A549 (cell line): Measurements from ENCODE around the gene SLC43A3. TPM values are rescaled to one million over a fixed set of nuclear protein-coding genes. Genes with fewer than 3 reads are reported as not detected.

Source experiments
- ATAC-seq, 2 experiments: fragments of 200-7000 bp in 1 of 2; fragments of >200 bp in 1 of 2; cut with Nextera tagmentation in 1 of 2; cut with Tn5 transposase in 1 of 2; 3 replicates each; pipeline versions ENCODE4 v1.8.0 to v1.9.1; 2018 to 2020; ENCODE audit warnings: mild to moderate bottlenecking in 1 of 2, moderate library complexity in 1 of 2
- CTCF ChIA-PET: fragments of 300-600 bp; sonication (Branson Sonifier 250); formaldehyde crosslinking; extraction: SDS; loops from one replicate; lab custom pipeline; 2021; ENCODE audit warnings: antibody characterized with exemption, inconsistent platforms; lab: Yijun Ruan, JAX
- POLR2A ChIA-PET: fragments of 350-600 bp; formaldehyde crosslinking; extraction: SDS; loops from one replicate; lab custom pipeline; 2021; ENCODE audit warnings: antibody characterized with exemption, inconsistent platforms; lab: Yijun Ruan, JAX
- DNase-seq, 2 experiments: peaks; one replicate each; pipeline versions ENCODE4 v3.0.0 to v3.0.0-alpha.2; 2011 to 2016; ENCODE audit warnings: low read depth in 1 of 2, low spot score in 1 of 2
- FAIRE-seq: peaks from 2 replicates; lab custom pipeline; 2011; peaks lifted over from hg19 to GRCh38; lab: Jason Lieb, UNC
- H3K27ac ChIP-seq, 2 experiments: fragments of >200 bp; sonication (Bioruptor Twin); formaldehyde crosslinking; 3 replicates each; pipeline ENCODE4 v1.5.1; 2016 to 2017
- H3K4me1 ChIP-seq: fragments of >200 bp; sonication (Bioruptor Twin); formaldehyde crosslinking; 3 replicates; pipeline ENCODE4 v1.6.1; 2016
- H3K4me2 ChIP-seq: fragments of >200 bp; sonication (Bioruptor Twin); formaldehyde crosslinking; 3 replicates; pipeline ENCODE4 v1.6.1; 2016
- H3K4me3 ChIP-seq: fragments of >200 bp; sonication (Bioruptor Twin); formaldehyde crosslinking; 3 replicates; pipeline ENCODE4 v1.5.1; 2016
- H3K9me3 ChIP-seq: fragments of >200 bp; sonication (Bioruptor Twin); formaldehyde crosslinking; 3 replicates; pipeline ENCODE4 v1.6.1; 2016
- CBX8 ChIP-seq: fragments of 200-600 bp; sonication (generic); IDR thresholded peaks from 2 replicates; pipeline ENCODE4 v1.6.1; 2016
- CHD2 ChIP-seq: fragments of 150-350 bp; IDR thresholded peaks from 2 replicates; pipeline ENCODE4 v1.6.1; 2014; ENCODE audit warnings: low read length; ENCODE audit not compliant: partially characterized antibody
- EP300 ChIP-seq, 2 experiments: fragments of >200 bp; sonication (Bioruptor Twin); formaldehyde crosslinking; IDR thresholded peaks; 2 replicates in 1 of 2; 3 replicates in 1 of 2; pipeline ENCODE4 v1.6.1; 2016 to 2017
- FOSL2 ChIP-seq, 2 experiments: fragments of 450-650 bp in 1 of 2; fragments of >200 bp in 1 of 2; sonication (Bioruptor Twin) in 1 of 2; formaldehyde crosslinking; IDR thresholded peaks; 2 replicates each; pipeline versions ENCODE4 v1.5.0 to v1.6.1; 2016 to 2020; ENCODE audit warnings: mild to moderate bottlenecking in 1 of 2, moderate library complexity in 1 of 2
- HDAC2 ChIP-seq: fragments of 200-600 bp; sonication (generic); IDR thresholded peaks from 2 replicates; pipeline ENCODE4 v1.6.1; 2016
- HOXA7 ChIP-seq: fragments of 250-450 bp; sonication (Bioruptor Pico); IDR thresholded peaks from 2 replicates; pipeline ENCODE4 v1.5.0; 2020; ENCODE audit warnings: mild to moderate bottlenecking, moderate library complexity
- JUN ChIP-seq, 2 experiments: fragments of >200 bp; sonication (Bioruptor Twin); formaldehyde crosslinking; IDR thresholded peaks; 2 replicates in 1 of 2; 3 replicates in 1 of 2; pipeline ENCODE4 v1.6.1; 2016 to 2017
- KDM5A ChIP-seq: fragments of 200-600 bp; sonication (generic); IDR thresholded peaks from 2 replicates; pipeline ENCODE4 v1.6.1; 2016; ENCODE audit warnings: antibody characterized with exemption, mild to moderate bottlenecking
- MAFK ChIP-seq: fragments of 450-650 bp; IDR thresholded peaks from 2 replicates; pipeline ENCODE4 v1.6.1; 2014; ENCODE audit not compliant: partially characterized antibody
- MAZ ChIP-seq: fragments of 150-350 bp; IDR thresholded peaks from 2 replicates; pipeline ENCODE4 v1.6.1; 2014; ENCODE audit warnings: antibody characterized with exemption, low read depth, low read length, borderline replicate concordance
- NFE2L2 ChIP-seq: fragments of 150-350 bp; conservative IDR thresholded peaks from 2 replicates; pipeline ENCODE4 v1.6.1; 2014; ENCODE audit warnings: low read length
- NR3C1 ChIP-seq: fragments of >200 bp; sonication (Bioruptor Twin); formaldehyde crosslinking; IDR thresholded peaks from 3 replicates; pipeline ENCODE4 v1.6.1; 2017
- PHF8 ChIP-seq: fragments of 200-600 bp; sonication (generic); IDR thresholded peaks from 2 replicates; pipeline ENCODE4 v1.6.1; 2016; ENCODE audit warnings: low read depth, mild to moderate bottlenecking, antibody characterized with exemption, moderate library complexity, borderline replicate concordance
- TFCP2L1 ChIP-seq: fragments of 250-450 bp; sonication (Bioruptor Pico); IDR thresholded peaks from 2 replicates; pipeline ENCODE4 v1.5.0; 2021; ENCODE audit warnings: mild to moderate bottlenecking
- TP53 ChIP-seq: fragments of 250-450 bp; sonication (Bioruptor Pico); IDR thresholded peaks from 2 replicates; pipeline ENCODE4 v1.5.0; 2021; ENCODE audit warnings: mild to moderate bottlenecking, moderate library complexity
- WGBS: methylation state at CpG from one replicate; pipeline ENCODE4 v1.1.6; 2017; ENCODE audit errors: missing lambda C conversion rate; 5-methylcytosine and 5-hydroxymethylcytosine counted together
- polyA plus RNA-seq, 4 experiments: library from polyadenylated mRNA; depleted of rRNA in 3 of 4; stranded (reverse); fragments of >200 nt; fragmentation: RNase III in 1 of 4; extraction: RNeasy Plus Mini Kit Qiagen cat#74134 plus additional on column Dnase treatment in 1 of 4; gene quantifications; 2 replicates in 3 of 4; 3 replicates in 1 of 4; pipeline ENCODE4 v1.2.3, GENCODE V29; 2011 to 2017
- TF ChIP-seq, protein P1 (sequence below): fragments of 450-650 bp; IDR thresholded peaks from 2 replicates; pipeline ENCODE4 v1.6.1; 2014; ENCODE audit warnings: antibody characterized with exemption
- TF ChIP-seq, protein P2 (sequence below): fragments of 150-350 bp; IDR thresholded peaks from 2 replicates; pipeline ENCODE4 v1.6.1; 2014; ENCODE audit warnings: low read depth, mild to moderate bottlenecking, low read length
- TF ChIP-seq, protein P3 (sequence below): fragments of >200 bp; sonication (Bioruptor Twin); formaldehyde crosslinking; IDR thresholded peaks from 2 replicates; pipeline ENCODE4 v1.6.1; 2016
- TF ChIP-seq, protein P4 (sequence below): IDR thresholded peaks from 2 replicates; pipeline ENCODE4 v1.6.1; 2012

Gene SLC43A3
- polyA plus RNA-seq, 2 of the 4 experiments (the other 2 are of a cell fraction), result 0.12 to 0.30 TPM

DNA sequence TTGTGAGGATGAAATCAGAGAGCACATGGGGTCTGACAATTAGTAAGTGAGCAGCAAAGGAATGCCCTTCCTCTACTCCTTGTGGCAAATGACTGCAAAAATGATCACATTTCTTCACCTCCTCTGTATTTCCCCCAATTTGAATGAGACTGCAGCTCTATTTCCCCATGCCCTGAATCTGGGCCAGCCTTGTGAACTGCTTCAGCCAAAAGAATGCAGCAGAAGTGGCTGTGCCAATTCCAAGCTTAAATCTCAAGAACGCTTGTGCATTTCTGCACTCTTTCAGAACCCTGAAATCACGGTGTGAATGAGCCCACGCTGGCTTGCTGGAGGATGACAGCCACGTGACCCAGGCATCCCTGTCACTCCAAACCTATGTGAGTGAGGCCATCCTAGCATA is 9.9 kb downstream of the SLC43A3 start:
- DNase-seq, result no peak
- Histone ChIP-seq H3K9me3 (no peaks in the 10 kb centered on the region), H3K4me3 (no peak overlapping the region), H3K4me1 (no peaks in the 10 kb centered on the region), H3K27ac (no peak overlapping the region), H3K4me2 (no peak overlapping the region)
- no peak for ATAC-seq
- 70% methylated on average over 4 of the region's 4 CpGs for WGBS
- TF ChIP-seq NFE2L2 (no peak), TFCP2L1 (CRISPR knock-in tag) (no peak)
- ChIA-PET CTCF (interaction anchor here (1.2 to 2.2 kb wide), 4 partner anchors 10 to 65 kb away, joined by 3 to 13 read pairs (median 6); no protein-coding TSS in a partner anchor), POLR2A (no interaction called here)
- FAIRE-seq, result no peak

DNA sequence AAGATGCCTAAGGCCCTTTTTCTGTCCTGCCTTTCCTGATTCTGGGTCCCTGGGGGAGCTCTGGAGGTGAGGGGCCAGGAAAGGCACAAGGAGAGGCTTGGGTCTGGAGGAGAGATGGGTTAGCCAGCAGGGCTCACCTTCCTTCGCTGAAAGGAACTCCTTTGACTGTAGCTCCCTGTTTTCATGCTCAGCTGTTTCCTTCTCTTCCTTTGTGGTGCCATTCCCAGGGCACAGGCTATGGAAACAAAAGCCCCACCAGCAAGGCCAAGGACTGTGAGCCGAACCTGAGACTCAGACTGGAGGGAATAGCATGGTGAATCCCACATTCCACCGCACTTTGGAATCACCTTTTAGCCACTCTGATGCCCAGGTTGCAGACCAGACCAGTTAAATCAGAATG is 10.5 kb downstream of the SLC43A3 start:
- Histone ChIP-seq H3K27ac (no peak overlapping the region), H3K4me2 (no peak overlapping the region), H3K4me3 (no peak overlapping the region), H3K9me3 (no peaks in the 10 kb centered on the region), H3K4me1 (no peaks in the 10 kb centered on the region)
- no peak for TF ChIP-seq HDAC2
- TF ChIP-seq, protein P1, sequence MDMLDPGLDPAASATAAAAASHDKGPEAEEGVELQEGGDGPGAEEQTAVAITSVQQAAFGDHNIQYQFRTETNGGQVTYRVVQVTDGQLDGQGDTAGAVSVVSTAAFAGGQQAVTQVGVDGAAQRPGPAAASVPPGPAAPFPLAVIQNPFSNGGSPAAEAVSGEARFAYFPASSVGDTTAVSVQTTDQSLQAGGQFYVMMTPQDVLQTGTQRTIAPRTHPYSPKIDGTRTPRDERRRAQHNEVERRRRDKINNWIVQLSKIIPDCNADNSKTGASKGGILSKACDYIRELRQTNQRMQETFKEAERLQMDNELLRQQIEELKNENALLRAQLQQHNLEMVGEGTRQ, result no peak
- TF ChIP-seq, protein P2, sequence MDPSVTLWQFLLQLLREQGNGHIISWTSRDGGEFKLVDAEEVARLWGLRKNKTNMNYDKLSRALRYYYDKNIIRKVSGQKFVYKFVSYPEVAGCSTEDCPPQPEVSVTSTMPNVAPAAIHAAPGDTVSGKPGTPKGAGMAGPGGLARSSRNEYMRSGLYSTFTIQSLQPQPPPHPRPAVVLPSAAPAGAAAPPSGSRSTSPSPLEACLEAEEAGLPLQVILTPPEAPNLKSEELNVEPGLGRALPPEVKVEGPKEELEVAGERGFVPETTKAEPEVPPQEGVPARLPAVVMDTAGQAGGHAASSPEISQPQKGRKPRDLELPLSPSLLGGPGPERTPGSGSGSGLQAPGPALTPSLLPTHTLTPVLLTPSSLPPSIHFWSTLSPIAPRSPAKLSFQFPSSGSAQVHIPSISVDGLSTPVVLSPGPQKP, result no peak
- no peak for TF ChIP-seq EP300 (IDR thresholded peaks at IDR 0.05)
- no peak for TF ChIP-seq CBX8
- TF ChIP-seq MAFK, result no peak
- TF ChIP-seq CHD2, result no peak
- DNase-seq (no peak), FAIRE-seq (no peak), ATAC-seq (no peak)
- 65% methylated on average over 3 of the region's 3 CpGs for WGBS
- POLR2A ChIA-PET, result no interaction called here
- CTCF ChIA-PET, result interaction anchor here (0.6 to 1.9 kb wide), 3 partner anchors 9 to 1232 kb away, joined by 3 to 6 read pairs (median 6); no protein-coding TSS in a partner anchor

DNA sequence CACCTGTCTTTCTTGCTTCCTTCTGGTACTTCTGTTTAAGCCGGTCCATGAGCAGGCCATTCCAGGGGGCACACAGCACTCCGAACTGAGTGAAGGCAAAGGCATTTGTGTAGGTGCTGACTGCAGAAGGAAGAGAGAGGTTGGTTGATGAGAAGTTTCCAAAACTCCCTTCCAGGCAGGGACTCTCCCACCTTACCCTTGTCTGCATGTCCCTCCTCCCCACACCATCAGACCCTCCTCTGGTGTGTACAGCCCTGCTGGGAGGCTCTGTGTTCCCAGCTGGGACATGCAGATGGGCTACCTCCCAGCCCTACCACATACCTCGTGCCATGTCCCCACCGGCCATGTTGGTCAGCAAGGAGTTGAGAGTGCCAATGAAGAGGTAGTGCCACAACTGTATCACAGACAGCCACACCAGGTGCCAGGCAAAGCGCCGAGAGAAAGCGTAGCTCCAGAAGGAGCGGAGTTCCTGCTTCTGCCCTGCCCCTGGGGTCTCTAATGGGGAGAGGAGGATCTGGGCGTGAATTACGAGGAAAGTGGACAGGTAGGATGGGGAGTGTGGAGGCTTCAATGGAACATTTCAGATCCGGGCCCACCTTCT is 12.2 kb downstream of the SLC43A3 start:
- DNase-seq, result no peak
- POLR2A ChIA-PET, result no interaction called here
- Histone ChIP-seq H3K27ac (no peak overlapping the region), H3K9me3 (no peaks in the 10 kb centered on the region), H3K4me1 (no peaks in the 10 kb centered on the region), H3K4me3 (no peak overlapping the region), H3K4me2 (no peak overlapping the region)
- 72% methylated on average over 11 of the region's 11 CpGs for WGBS
- no peak for ATAC-seq
- no peak for FAIRE-seq
- no peak for TF ChIP-seq PHF8
- no peak for TF ChIP-seq HOXA7
- TF ChIP-seq CHD2, result no peak
- no peak for TF ChIP-seq NR3C1
- TF ChIP-seq KDM5A, result no peak
- TF ChIP-seq EP300 (IDR thresholded peaks at IDR 0.05), result no peak
- TF ChIP-seq, protein P3, sequence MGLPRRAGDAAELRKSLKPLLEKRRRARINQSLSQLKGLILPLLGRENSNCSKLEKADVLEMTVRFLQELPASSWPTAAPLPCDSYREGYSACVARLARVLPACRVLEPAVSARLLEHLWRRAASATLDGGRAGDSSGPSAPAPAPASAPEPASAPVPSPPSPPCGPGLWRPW, result no peak
- TF ChIP-seq, protein P4, sequence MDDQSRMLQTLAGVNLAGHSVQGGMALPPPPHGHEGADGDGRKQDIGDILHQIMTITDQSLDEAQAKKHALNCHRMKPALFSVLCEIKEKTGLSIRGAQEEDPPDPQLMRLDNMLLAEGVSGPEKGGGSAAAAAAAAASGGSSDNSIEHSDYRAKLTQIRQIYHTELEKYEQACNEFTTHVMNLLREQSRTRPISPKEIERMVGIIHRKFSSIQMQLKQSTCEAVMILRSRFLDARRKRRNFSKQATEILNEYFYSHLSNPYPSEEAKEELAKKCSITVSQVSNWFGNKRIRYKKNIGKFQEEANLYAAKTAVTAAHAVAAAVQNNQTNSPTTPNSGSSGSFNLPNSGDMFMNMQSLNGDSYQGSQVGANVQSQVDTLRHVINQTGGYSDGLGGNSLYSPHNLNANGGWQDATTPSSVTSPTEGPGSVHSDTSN, result no peak
- no peak for TF ChIP-seq JUN (IDR thresholded peaks at IDR 0.05)
- TF ChIP-seq TP53 (CRISPR knock-in tag), result no peak
- TF ChIP-seq FOSL2 (IDR thresholded peaks at IDR 0.05), result no peak
- no peak for TF ChIP-seq FOSL2 (CRISPR knock-in tag; IDR thresholded peaks at IDR 0.05)
- no peak for TF ChIP-seq MAZ
- CTCF ChIA-PET, result no interaction called here
